ENCODE data around the gene FGB.

DNA sequence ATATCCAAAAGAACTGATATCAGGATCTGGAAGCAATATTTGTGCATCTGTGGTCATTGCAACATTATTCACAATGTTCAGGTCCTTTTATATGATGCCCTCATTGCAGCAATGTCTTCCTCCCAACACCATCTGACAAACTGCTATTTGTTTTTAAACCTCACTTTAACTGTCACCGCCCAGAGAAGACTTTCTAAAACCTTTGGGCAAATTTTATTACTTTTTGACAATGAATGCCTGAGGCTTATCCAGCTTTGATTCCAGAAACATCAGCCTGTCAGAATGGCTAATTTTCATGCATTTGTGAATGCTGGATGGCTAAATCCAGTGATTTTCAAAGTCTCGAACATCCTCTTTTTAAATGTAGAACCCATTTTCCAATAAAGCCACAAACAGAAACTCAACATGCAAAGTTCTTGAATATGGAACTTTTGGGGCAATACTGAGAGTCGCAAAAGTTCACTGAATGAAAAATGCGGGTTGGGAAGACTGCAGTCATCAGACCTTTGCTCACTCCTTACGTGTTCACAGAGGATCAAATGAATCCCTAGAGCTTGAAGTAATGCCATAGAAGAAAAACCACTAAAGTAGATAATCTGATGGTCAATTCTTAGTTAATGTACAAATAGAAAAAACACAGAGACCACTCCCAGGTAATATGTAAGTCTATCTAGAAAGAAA is 10.5 kb downstream of the FGB start:
- no peak for TF ChIP-seq SRSF7 (optimal IDR thresholded peaks at IDR 0.05; ENCODE audit: low read depth, low read length)
- no peak for TF ChIP-seq ZNF263 (CRISPR knock-in tag; IDR thresholded peaks at IDR 0.05; ENCODE audit: borderline replicate concordance)
- TF ChIP-seq, protein P1, sequence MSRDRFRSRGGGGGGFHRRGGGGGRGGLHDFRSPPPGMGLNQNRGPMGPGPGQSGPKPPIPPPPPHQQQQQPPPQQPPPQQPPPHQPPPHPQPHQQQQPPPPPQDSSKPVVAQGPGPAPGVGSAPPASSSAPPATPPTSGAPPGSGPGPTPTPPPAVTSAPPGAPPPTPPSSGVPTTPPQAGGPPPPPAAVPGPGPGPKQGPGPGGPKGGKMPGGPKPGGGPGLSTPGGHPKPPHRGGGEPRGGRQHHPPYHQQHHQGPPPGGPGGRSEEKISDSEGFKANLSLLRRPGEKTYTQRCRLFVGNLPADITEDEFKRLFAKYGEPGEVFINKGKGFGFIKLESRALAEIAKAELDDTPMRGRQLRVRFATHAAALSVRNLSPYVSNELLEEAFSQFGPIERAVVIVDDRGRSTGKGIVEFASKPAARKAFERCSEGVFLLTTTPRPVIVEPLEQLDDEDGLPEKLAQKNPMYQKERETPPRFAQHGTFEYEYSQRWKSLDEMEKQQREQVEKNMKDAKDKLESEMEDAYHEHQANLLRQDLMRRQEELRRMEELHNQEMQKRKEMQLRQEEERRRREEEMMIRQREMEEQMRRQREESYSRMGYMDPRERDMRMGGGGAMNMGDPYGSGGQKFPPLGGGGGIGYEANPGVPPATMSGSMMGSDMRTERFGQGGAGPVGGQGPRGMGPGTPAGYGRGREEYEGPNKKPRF (IDR thresholded peaks at IDR 0.05; ENCODE audit: low read depth, low read length): no peak
- TF ChIP-seq, protein P2, sequence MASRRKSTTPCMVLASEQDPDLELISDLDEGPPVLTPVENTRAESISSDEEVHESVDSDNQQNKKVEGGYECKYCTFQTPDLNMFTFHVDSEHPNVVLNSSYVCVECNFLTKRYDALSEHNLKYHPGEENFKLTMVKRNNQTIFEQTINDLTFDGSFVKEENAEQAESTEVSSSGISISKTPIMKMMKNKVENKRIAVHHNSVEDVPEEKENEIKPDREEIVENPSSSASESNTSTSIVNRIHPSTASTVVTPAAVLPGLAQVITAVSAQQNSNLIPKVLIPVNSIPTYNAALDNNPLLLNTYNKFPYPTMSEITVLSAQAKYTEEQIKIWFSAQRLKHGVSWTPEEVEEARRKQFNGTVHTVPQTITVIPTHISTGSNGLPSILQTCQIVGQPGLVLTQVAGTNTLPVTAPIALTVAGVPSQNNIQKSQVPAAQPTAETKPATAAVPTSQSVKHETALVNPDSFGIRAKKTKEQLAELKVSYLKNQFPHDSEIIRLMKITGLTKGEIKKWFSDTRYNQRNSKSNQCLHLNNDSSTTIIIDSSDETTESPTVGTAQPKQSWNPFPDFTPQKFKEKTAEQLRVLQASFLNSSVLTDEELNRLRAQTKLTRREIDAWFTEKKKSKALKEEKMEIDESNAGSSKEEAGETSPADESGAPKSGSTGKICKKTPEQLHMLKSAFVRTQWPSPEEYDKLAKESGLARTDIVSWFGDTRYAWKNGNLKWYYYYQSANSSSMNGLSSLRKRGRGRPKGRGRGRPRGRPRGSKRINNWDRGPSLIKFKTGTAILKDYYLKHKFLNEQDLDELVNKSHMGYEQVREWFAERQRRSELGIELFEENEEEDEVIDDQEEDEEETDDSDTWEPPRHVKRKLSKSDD (conservative IDR thresholded peaks at IDR 0.05; ENCODE audit: low read length): no peak
- TF ChIP-seq, protein P3, sequence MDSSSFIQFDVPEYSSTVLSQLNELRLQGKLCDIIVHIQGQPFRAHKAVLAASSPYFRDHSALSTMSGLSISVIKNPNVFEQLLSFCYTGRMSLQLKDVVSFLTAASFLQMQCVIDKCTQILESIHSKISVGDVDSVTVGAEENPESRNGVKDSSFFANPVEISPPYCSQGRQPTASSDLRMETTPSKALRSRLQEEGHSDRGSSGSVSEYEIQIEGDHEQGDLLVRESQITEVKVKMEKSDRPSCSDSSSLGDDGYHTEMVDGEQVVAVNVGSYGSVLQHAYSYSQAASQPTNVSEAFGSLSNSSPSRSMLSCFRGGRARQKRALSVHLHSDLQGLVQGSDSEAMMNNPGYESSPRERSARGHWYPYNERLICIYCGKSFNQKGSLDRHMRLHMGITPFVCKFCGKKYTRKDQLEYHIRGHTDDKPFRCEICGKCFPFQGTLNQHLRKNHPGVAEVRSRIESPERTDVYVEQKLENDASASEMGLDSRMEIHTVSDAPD (CRISPR knock-in tag; IDR thresholded peaks at IDR 0.05): no peak
- TF ChIP-seq BRCA1 (IDR thresholded peaks at IDR 0.05): no peak
- no peak for TF ChIP-seq BRCA1 (CRISPR knock-in tag; IDR thresholded peaks at IDR 0.05)
- TF ChIP-seq, protein P4, sequence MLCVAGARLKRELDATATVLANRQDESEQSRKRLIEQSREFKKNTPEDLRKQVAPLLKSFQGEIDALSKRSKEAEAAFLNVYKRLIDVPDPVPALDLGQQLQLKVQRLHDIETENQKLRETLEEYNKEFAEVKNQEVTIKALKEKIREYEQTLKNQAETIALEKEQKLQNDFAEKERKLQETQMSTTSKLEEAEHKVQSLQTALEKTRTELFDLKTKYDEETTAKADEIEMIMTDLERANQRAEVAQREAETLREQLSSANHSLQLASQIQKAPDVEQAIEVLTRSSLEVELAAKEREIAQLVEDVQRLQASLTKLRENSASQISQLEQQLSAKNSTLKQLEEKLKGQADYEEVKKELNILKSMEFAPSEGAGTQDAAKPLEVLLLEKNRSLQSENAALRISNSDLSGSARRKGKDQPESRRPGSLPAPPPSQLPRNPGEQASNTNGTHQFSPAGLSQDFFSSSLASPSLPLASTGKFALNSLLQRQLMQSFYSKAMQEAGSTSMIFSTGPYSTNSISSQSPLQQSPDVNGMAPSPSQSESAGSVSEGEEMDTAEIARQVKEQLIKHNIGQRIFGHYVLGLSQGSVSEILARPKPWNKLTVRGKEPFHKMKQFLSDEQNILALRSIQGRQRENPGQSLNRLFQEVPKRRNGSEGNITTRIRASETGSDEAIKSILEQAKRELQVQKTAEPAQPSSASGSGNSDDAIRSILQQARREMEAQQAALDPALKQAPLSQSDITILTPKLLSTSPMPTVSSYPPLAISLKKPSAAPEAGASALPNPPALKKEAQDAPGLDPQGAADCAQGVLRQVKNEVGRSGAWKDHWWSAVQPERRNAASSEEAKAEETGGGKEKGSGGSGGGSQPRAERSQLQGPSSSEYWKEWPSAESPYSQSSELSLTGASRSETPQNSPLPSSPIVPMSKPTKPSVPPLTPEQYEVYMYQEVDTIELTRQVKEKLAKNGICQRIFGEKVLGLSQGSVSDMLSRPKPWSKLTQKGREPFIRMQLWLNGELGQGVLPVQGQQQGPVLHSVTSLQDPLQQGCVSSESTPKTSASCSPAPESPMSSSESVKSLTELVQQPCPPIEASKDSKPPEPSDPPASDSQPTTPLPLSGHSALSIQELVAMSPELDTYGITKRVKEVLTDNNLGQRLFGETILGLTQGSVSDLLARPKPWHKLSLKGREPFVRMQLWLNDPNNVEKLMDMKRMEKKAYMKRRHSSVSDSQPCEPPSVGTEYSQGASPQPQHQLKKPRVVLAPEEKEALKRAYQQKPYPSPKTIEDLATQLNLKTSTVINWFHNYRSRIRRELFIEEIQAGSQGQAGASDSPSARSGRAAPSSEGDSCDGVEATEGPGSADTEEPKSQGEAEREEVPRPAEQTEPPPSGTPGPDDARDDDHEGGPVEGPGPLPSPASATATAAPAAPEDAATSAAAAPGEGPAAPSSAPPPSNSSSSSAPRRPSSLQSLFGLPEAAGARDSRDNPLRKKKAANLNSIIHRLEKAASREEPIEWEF (CRISPR knock-in tag; IDR thresholded peaks at IDR 0.05): no peak

All from K562 (cell line).